HepG2 (cell line): Measurements from ENCODE around the gene THOC7. TPM values are rescaled to one million over a fixed set of nuclear protein-coding genes. Genes with fewer than 3 reads are reported as not detected.

Experiments used
- AGO1 ChIP-seq: fragments of 200-400 bp; formaldehyde crosslinking; IDR thresholded peaks from 2 replicates; pipeline ENCODE4 v1.6.1; 2017; ENCODE audit warnings: mild to moderate bottlenecking, low read depth, low read length, moderate library complexity; ENCODE audit not compliant: poor library complexity, severe bottlenecking
- ARNT2 ChIP-seq: sonication (generic); formaldehyde crosslinking; IDR thresholded peaks from 2 replicates; pipeline ENCODE4 v1.8.0; 2022; ENCODE audit warnings: mild to moderate bottlenecking, low read depth, missing genetic modification reagents, moderate library complexity
- GATAD1 ChIP-seq: IDR thresholded peaks from 2 replicates; pipeline ENCODE4 v1.6.1; 2016; ENCODE audit warnings: missing genetic modification reagents, missing compliant biosample characterization
- HES4 ChIP-seq: sonication (generic); formaldehyde crosslinking; IDR thresholded peaks from 2 replicates; pipeline ENCODE4 v1.9.0; 2021; ENCODE audit warnings: mild to moderate bottlenecking, missing genetic modification reagents, borderline replicate concordance
- HMGA1 ChIP-seq: sonication (generic); formaldehyde crosslinking; conservative IDR thresholded peaks from 2 replicates; pipeline ENCODE4 v1.4.0; 2020; ENCODE audit warnings: missing genetic modification reagents
- KDM4B ChIP-seq: sonication (generic); formaldehyde crosslinking; IDR thresholded peaks from 2 replicates; pipeline ENCODE4 v1.4.0; 2020; ENCODE audit warnings: missing genetic modification reagents
- KLF12 ChIP-seq: sonication (generic); formaldehyde crosslinking; IDR thresholded peaks from 2 replicates; pipeline ENCODE4 v1.4.0; 2020; ENCODE audit warnings: missing genetic modification reagents, borderline replicate concordance
- MAFF ChIP-seq: IDR thresholded peaks from 2 replicates; pipeline ENCODE4 v1.6.1; 2011; ENCODE audit warnings: low read depth, low read length, improper control_type of control experiment
- MED13 ChIP-seq: sonication (generic); formaldehyde crosslinking; IDR thresholded peaks from 2 replicates; pipeline ENCODE4 v1.5.0; 2020; ENCODE audit warnings: missing genetic modification reagents
- MEIS1 ChIP-seq: sonication (generic); formaldehyde crosslinking; IDR thresholded peaks from 2 replicates; pipeline ENCODE4 v1.9.0; 2021; ENCODE audit warnings: mild to moderate bottlenecking, missing genetic modification reagents, moderate library complexity, borderline replicate concordance
- MTF1 ChIP-seq: sonication (generic); formaldehyde crosslinking; IDR thresholded peaks from 2 replicates; pipeline ENCODE4 v1.5.0; 2020; ENCODE audit warnings: missing genetic modification reagents
- PHB2 ChIP-seq: fragments of 450-650 bp; IDR thresholded peaks from 2 replicates; pipeline ENCODE4 v1.6.1; 2018; ENCODE audit not compliant: partially characterized antibody
- SIN3A ChIP-seq: IDR thresholded peaks from 2 replicates; pipeline ENCODE4 v1.6.1; 2011; ENCODE audit warnings: low read depth, mild to moderate bottlenecking, control low read depth, low read length, borderline replicate concordance
- SMAD1 ChIP-seq: sonication (generic); formaldehyde crosslinking; IDR thresholded peaks from 2 replicates; pipeline ENCODE4 v1.4.0; 2020; ENCODE audit warnings: missing genetic modification reagents, low read depth, mild to moderate bottlenecking, borderline replicate concordance
- TBX3 ChIP-seq: fragments of 450-650 bp; IDR thresholded peaks from 2 replicates; pipeline ENCODE4 v1.6.1; 2017; ENCODE audit warnings: antibody characterized with exemption, mild to moderate bottlenecking, inconsistent platforms, borderline replicate concordance
- TCF7 ChIP-seq: sonication (generic); IDR thresholded peaks from 2 replicates; pipeline ENCODE4 v1.6.1; 2016; ENCODE audit warnings: antibody characterized with exemption, low read depth
- ZFP36L1 ChIP-seq: sonication (generic); formaldehyde crosslinking; IDR thresholded peaks from 2 replicates; pipeline ENCODE4 v1.8.0; 2022; ENCODE audit warnings: mild to moderate bottlenecking, missing genetic modification reagents, moderate library complexity
- ZNF530 ChIP-seq: sonication (generic); formaldehyde crosslinking; IDR thresholded peaks from 2 replicates; pipeline ENCODE4 v1.5.0; 2020; ENCODE audit warnings: low read depth, mild to moderate bottlenecking, missing genetic modification reagents
- ZNF577 ChIP-seq: sonication (generic); formaldehyde crosslinking; IDR thresholded peaks from 2 replicates; pipeline ENCODE4 v1.4.0; 2020; ENCODE audit warnings: mild to moderate bottlenecking, low read depth, missing genetic modification reagents, borderline replicate concordance
- ZNF747 ChIP-seq: sonication (generic); formaldehyde crosslinking; IDR thresholded peaks from 2 replicates; pipeline ENCODE4 v1.8.1; 2023; ENCODE audit warnings: missing genetic modification reagents, mild to moderate bottlenecking, borderline replicate concordance
- polyA plus RNA-seq, 8 experiments: library from polyadenylated mRNA; depleted of rRNA in 3 of 8; stranded (reverse) in 7 of 8; unstranded in 1 of 8; fragments of >200 nt; fragmentation: Illumina TruSeq in 4 of 8; extraction: Trizol in 4 of 8; gene quantifications; 2 replicates each; pipeline versions ENCODE4 v1.2.1 to v1.2.3, GENCODE V29; 2011 to 2016; ENCODE audit warnings: low read depth in 4 of 8, missing spikeins in 1 of 8, mixed read lengths in 1 of 8; ENCODE audit not compliant: insufficient read depth in 1 of 8
- total RNA-seq, 5 experiments: library from RNA; depleted of rRNA; stranded (reverse); fragments of >200 nt; fragmentation: Illumina TruSeq; extraction: Trizol; gene quantifications; 2 replicates each; pipeline ENCODE4 v1.2.3, GENCODE V29; 2016; ENCODE audit warnings: low read depth in 1 of 5
- TF ChIP-seq, protein P1 (sequence below): sonication (generic); formaldehyde crosslinking; IDR thresholded peaks from 2 replicates; pipeline ENCODE4 v1.8.1; 2023; ENCODE audit warnings: mild to moderate bottlenecking, moderate library complexity, missing genetic modification reagents
- TF ChIP-seq, protein P2 (sequence below): sonication (generic); formaldehyde crosslinking; IDR thresholded peaks from 2 replicates; pipeline ENCODE4 v1.9.0; 2021; ENCODE audit warnings: missing genetic modification reagents, borderline replicate concordance
- TF ChIP-seq, protein P3 (sequence below): sonication (generic); formaldehyde crosslinking; IDR thresholded peaks from 2 replicates; pipeline ENCODE4 v1.8.0; 2022; ENCODE audit warnings: missing genetic modification reagents, mild to moderate bottlenecking, borderline replicate concordance
- TF ChIP-seq, protein P4 (sequence below): IDR thresholded peaks from 2 replicates; pipeline ENCODE4 v1.6.1; 2018; ENCODE audit warnings: missing genetic modification reagents, mild to moderate bottlenecking, missing compliant biosample characterization

THOC7 gene
- total and polyA plus RNA-seq, 2 of the 13 experiments (the other 11 are each of a cell fraction or from before 2014, with no cell fraction given): 32.8 to 63.5 TPM

DNA sequence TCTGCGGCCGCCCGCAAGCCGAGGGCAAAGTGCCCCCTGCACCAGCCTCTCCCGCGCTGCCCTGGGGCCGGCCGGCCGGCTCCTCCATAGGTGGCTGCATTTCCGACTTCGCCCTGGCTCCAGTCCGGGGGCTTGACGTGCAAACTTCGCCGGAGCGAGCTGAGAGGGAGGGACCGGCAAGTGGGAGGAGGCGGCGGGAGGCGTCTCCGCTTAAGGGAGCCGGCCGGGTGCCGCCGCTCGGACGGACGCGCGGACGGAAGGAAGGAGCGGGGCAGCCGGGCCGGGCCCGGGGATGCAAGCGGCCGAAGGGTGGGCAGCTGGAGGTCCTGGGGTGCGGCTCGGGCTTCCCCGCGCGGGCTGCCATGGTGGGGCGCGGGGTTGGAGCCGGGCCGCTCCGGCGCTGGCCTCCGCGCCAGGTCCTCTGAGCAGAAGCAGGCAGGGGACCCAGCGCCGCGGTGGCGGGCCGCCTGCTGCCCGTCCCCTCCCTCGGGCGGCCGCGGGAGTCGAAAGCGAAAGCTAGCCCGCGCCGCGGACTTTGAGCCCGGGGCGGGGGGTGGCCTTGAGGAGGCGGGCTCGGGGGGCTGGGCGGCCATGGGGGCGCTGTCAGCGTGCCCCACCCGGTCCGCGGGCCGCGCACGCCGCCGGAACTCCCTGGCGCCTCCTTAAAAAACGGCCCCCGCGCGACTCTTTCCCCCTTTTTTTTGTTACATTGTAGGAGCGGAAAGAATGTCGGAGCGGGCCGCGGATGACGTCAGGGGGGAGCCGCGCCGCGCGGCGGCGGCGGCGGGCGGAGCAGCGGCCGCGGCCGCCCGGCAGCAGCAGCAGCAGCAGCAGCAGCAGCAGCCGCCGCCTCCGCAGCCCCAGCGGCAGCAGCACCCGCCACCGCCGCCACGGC lies 48.5 kb upstream of the THOC7 start, which contains the start of gene SCAANT1 (continued):
- TF ChIP-seq, protein P1, sequence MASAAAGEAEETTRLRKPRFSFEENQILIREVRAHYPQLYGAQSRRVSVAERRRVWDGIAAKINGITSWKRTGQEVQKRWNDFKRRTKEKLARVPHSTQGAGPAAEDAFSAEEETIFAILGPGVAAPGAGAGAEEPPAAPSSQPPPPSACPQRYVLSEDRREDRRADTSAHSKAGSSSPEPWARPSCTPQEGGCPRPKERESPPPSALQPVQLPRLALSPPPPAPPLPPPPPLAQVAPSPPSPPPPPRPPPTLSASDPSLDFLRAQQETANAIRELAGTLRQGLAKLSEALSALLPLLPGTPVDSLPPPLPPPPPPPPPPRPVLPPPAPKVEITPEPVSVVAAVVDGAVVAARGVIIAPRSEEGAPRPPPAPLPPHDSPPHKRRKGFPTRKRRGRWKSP (CRISPR knock-in tag): peak; percentile 87
- TF ChIP-seq AGO1 (peak; percentile 65), PHB2 (no peak), SIN3A (peak; percentile 20; the same call in 1 of the 2 replicates), ZNF530 (CRISPR knock-in tag) (no peak), HES4 (CRISPR knock-in tag) (no peak), GATAD1 (CRISPR knock-in tag) (0 out of 2 replicates have a peak, but pooled peaks have one; percentile 48), ZFP36L1 (CRISPR knock-in tag) (peak; percentile 40; the same call in 1 of the 2 replicates), MTF1 (no peak), HMGA1 (CRISPR knock-in tag) (no peak), KLF12 (CRISPR knock-in tag) (no peak), MEIS1 (CRISPR knock-in tag) (peak; percentile 89), KDM4B (CRISPR knock-in tag) (no peak), SMAD1 (CRISPR knock-in tag) (no peak), TCF7 (no peak), MAFF (no peak), ZNF747 (CRISPR knock-in tag) (peak; percentile 30; the same call in 1 of the 2 replicates), MED13 (CRISPR knock-in tag) (no peak), ZNF577 (CRISPR knock-in tag) (no peak), TBX3 (peak; percentile 37; the same call in 1 of the 2 replicates), ARNT2 (CRISPR knock-in tag) (peak; percentile 88; the same call in 1 of the 2 replicates)
- TF ChIP-seq, protein P2, sequence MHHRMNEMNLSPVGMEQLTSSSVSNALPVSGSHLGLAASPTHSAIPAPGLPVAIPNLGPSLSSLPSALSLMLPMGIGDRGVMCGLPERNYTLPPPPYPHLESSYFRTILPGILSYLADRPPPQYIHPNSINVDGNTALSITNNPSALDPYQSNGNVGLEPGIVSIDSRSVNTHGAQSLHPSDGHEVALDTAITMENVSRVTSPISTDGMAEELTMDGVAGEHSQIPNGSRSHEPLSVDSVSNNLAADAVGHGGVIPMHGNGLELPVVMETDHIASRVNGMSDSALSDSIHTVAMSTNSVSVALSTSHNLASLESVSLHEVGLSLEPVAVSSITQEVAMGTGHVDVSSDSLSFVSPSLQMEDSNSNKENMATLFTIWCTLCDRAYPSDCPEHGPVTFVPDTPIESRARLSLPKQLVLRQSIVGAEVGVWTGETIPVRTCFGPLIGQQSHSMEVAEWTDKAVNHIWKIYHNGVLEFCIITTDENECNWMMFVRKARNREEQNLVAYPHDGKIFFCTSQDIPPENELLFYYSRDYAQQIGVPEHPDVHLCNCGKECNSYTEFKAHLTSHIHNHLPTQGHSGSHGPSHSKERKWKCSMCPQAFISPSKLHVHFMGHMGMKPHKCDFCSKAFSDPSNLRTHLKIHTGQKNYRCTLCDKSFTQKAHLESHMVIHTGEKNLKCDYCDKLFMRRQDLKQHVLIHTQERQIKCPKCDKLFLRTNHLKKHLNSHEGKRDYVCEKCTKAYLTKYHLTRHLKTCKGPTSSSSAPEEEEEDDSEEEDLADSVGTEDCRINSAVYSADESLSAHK: no peak
- TF ChIP-seq, protein P3, sequence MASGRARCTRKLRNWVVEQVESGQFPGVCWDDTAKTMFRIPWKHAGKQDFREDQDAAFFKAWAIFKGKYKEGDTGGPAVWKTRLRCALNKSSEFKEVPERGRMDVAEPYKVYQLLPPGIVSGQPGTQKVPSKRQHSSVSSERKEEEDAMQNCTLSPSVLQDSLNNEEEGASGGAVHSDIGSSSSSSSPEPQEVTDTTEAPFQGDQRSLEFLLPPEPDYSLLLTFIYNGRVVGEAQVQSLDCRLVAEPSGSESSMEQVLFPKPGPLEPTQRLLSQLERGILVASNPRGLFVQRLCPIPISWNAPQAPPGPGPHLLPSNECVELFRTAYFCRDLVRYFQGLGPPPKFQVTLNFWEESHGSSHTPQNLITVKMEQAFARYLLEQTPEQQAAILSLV: no peak
- TF ChIP-seq, protein P4, sequence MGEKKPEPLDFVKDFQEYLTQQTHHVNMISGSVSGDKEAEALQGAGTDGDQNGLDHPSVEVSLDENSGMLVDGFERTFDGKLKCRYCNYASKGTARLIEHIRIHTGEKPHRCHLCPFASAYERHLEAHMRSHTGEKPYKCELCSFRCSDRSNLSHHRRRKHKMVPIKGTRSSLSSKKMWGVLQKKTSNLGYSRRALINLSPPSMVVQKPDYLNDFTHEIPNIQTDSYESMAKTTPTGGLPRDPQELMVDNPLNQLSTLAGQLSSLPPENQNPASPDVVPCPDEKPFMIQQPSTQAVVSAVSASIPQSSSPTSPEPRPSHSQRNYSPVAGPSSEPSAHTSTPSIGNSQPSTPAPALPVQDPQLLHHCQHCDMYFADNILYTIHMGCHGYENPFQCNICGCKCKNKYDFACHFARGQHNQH: peak; percentile 18; the same call in 1 of the 2 replicates
